B cell (primary cell): Measurements from ENCODE around the gene AP3D1. TPM values are rescaled to one million over a fixed set of nuclear protein-coding genes. Genes with fewer than 3 reads are reported as not detected.

ENCODE experiments used
- ATAC-seq: fragments of 200-7000 bp; cut with Tn5 transposase; one replicate; pipeline ENCODE4 v1.10.0; 2021; ENCODE audit warnings: low read depth, mild to moderate bottlenecking, moderate number of reproducible peaks, moderate library complexity
- CTCF ChIA-PET: fragments of 350-600 bp; sonication (Branson Sonifier 250); formaldehyde crosslinking; loops from one replicate; lab custom pipeline; 2021; ENCODE audit warnings: antibody characterized with exemption, inconsistent platforms; lab: Charles Lee
- POLR2A ChIA-PET: fragments of 350-600 bp; sonication (Branson Sonifier 250); formaldehyde crosslinking; loops from one replicate; lab custom pipeline; 2021; ENCODE audit warnings: antibody characterized with exemption; lab: Charles Lee
- DNase-seq: peaks from one replicate; pipeline ENCODE4 v3.0.0; 2013
- H2AFZ ChIP-seq: 2 replicates; pipeline ENCODE4 v1.6.1; 2012; ENCODE audit warnings: mild to moderate bottlenecking, low read depth, low read length; ENCODE audit not compliant: insufficient read depth, poor library complexity, severe bottlenecking
- H3K27ac ChIP-seq, 2 donors: 1 replicate in 1 of 2; 2 replicates in 1 of 2; pipeline ENCODE4 v1.5.1; 2012 to 2013; ENCODE audit warnings: low read length in 2 of 2, mild to moderate bottlenecking in 2 of 2, moderate library complexity in 1 of 2
- H3K27me3 ChIP-seq, 4 experiments: fragments of 200-600 bp in 1 of 4; sonication (generic) in 1 of 4; replicated peaks in 1 of 4; 1 replicate in 2 of 4; 2 replicates in 2 of 4; pipeline versions ENCODE4 v1.6.1 to v1.7.0; 2013 to 2016; ENCODE audit warnings: low read length in 3 of 4, mild to moderate bottlenecking in 2 of 4, mixed read lengths in 1 of 4, moderate library complexity in 1 of 4; ENCODE audit not compliant: insufficient read depth in 4 of 4, control insufficient read depth in 3 of 4; ENCODE audit errors: control extremely low read depth in 1 of 4
- H3K36me3 ChIP-seq, 2 experiments: replicated peaks in 1 of 2; 1 replicate in 1 of 2; 2 replicates in 1 of 2; pipeline versions ENCODE4 v1.6.1 to v1.7.1; 2013; ENCODE audit warnings: low read length in 1 of 2; ENCODE audit not compliant: insufficient read depth in 2 of 2, control insufficient read depth in 1 of 2; ENCODE audit errors: control extremely low read depth in 1 of 2, extremely low read depth in 1 of 2
- H3K4me1 ChIP-seq, 2 donors: fragments of 200-600 bp in 1 of 2; sonication (generic) in 1 of 2; 1 replicate in 1 of 2; 2 replicates in 1 of 2; pipeline versions ENCODE4 v1.5.1 to v1.6.1; 2013 to 2017; ENCODE audit warnings: low read length in 2 of 2; ENCODE audit not compliant: control insufficient read depth in 2 of 2, insufficient read depth in 2 of 2
- H3K4me2 ChIP-seq: replicated peaks from 2 replicates; pipeline ENCODE3; 2012; ENCODE audit warnings: mild to moderate bottlenecking, low read depth, low read length; ENCODE audit not compliant: poor library complexity, severe bottlenecking
- H3K4me3 ChIP-seq, 5 experiments: fragments of 200-600 bp in 1 of 5; sonication (generic) in 1 of 5; 1 replicate in 3 of 5; 2 replicates in 2 of 5; pipeline versions ENCODE4 v1.5.1 to v1.7.0; 2011 to 2016; ENCODE audit warnings: low read length in 4 of 5, mild to moderate bottlenecking in 4 of 5, low read depth in 2 of 5, control low read depth in 1 of 5, moderate library complexity in 1 of 5; ENCODE audit not compliant: insufficient read depth in 1 of 5; ENCODE audit errors: control extremely low read depth in 1 of 5, extremely low read depth in 1 of 5
- H3K79me2 ChIP-seq: fragments of 200-600 bp; sonication (generic); one replicate; pipeline ENCODE4 v1.6.0; 2016; ENCODE audit warnings: low read length; ENCODE audit not compliant: control insufficient read depth, insufficient read depth
- H3K9ac ChIP-seq: fragments of 200-600 bp; sonication (generic); 2 replicates; pipeline ENCODE4 v1.6.1; 2017; ENCODE audit warnings: mild to moderate bottlenecking, low read length, moderate library complexity
- H3K9me3 ChIP-seq, 3 donors: one replicate each; pipeline versions ENCODE4 v1.6.1 to v1.7.1; 2013; ENCODE audit warnings: low read length in 2 of 3; ENCODE audit not compliant: control insufficient read depth in 2 of 3, insufficient read depth in 1 of 3; ENCODE audit errors: control extremely low read depth in 1 of 3
- H4K20me1 ChIP-seq: 2 replicates; pipeline ENCODE4 v1.6.0; 2012; ENCODE audit warnings: mild to moderate bottlenecking, low read length; ENCODE audit not compliant: insufficient read depth, control insufficient read depth, poor library complexity, severe bottlenecking
- H3K27ac Mint-ChIP-seq: one replicate; pipeline ENCODE4 v1.8.0; 2021; ENCODE audit warnings: mixed read lengths
- H3K27me3 Mint-ChIP-seq: one replicate; pipeline ENCODE4 v1.8.0; 2021; ENCODE audit warnings: mixed read lengths
- H3K4me1 Mint-ChIP-seq: one replicate; pipeline ENCODE4 v1.8.0; 2021; ENCODE audit warnings: mixed read lengths
- H3K4me3 Mint-ChIP-seq: one replicate; pipeline ENCODE4 v1.8.0; 2021; ENCODE audit warnings: mixed read lengths
- H3K9me3 Mint-ChIP-seq: one replicate; pipeline ENCODE4 v1.8.0; 2022; ENCODE audit warnings: mixed read lengths; ENCODE audit not compliant: insufficient read depth
- EZH2 ChIP-seq: IDR thresholded peaks from 2 replicates; pipeline ENCODE4 v1.6.1; 2012; ENCODE audit warnings: borderline replicate concordance, low read depth, mild to moderate bottlenecking, moderate library complexity, low read length; ENCODE audit not compliant: insufficient read depth, poor library complexity, severe bottlenecking
- WGBS: methylation state at CpG from one replicate; pipeline ENCODE4 v1.1.5; 2013; ENCODE audit warnings: missing lambda C conversion rate; ENCODE audit not compliant: insufficient coverage; 5-methylcytosine and 5-hydroxymethylcytosine counted together
- intact Hi-C: fragments of 100-400 bp; cut with micrococcal nuclease; formaldehyde crosslinking; loops from one replicate; pipeline ENCODE4 v1.10.0; 2022
- polyA plus RNA-seq: library from polyadenylated mRNA; depleted of rRNA; stranded (reverse); fragments of >200 nt; gene quantifications from 2 replicates; pipeline ENCODE4 v1.2.3, GENCODE V29; 2012
- total RNA-seq, 2 donors: library from RNA; stranded (reverse); fragments of 120-200 nt in 1 of 2; gene quantifications; 1 replicate in 1 of 2; 2 replicates in 1 of 2; pipeline versions ENCODE4 v1.2.3 to v1.2.4, GENCODE V29; 2013 to 2022
- TF ChIP-seq, protein P1 (sequence below): fragments of 200-600 bp; IDR thresholded peaks from one replicate; pipeline ENCODE4 v1.8.0; 2022; ENCODE audit warnings: antibody characterized with exemption, mild to moderate bottlenecking

Gene AP3D1
- total and polyA plus RNA-seq, 2 donors (not counting 1 experiment from before 2014, with no cell fraction given): 96.4 to 114 TPM

DNA sequence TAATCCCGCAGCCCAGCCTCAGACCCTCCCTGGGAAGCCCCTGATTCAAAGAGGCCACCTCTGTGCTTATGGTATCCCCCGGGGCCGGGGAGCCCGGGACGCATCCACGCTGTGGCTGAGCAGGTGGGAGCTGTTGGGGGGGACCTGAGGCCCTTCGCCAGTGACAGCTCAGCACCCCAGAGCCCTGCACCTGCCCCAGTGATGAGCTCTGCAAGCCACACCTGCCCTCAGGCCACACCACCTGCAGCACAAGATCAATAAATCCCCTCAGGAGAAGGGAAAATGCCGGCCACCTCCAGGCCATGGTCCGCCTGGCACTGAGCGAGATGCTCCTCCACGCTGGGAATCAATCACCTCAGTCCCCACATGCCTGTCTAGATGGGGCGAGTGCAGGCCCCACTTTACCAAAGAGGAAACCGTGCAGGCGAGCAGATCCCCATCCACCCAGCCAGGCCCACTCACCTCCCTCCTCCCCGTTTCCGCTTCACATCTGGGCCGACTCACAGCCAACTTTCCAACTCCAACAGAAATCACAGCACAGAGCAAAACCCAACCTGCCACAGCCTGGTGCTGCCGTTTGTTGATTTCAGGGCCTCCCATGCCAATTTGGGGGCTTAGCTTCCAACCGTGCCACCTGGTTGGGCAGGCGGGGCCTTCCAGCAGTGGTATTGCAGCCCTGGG is 68.1 kb downstream of the AP3D1 start:
- H3K9me3 Mint-ChIP-seq: no peaks in the 10 kb centered on the region
- DNase-seq (peak; percentile 65), ATAC-seq (no peak)
- H3K4me1 Mint-ChIP-seq: peaks cover 81% of the 10 kb centered on the region
- H3K9ac ChIP-seq: peak overlapping the region; percentile 99
- no peaks in the 10 kb centered on the region for H3K27me3 Mint-ChIP-seq
- H3K36me3 ChIP-seq: peaks cover 0 to 41% of the 10 kb centered on the region in 2 experiments
- H3K27ac Mint-ChIP-seq: peak overlapping the region; percentile 99
- peak overlapping the region; percentile 95 for H3K4me2 ChIP-seq
- H3K79me2 ChIP-seq: peaks cover 81% of the 10 kb centered on the region
- H2AFZ ChIP-seq: no peak overlapping the region
- H3K4me1 ChIP-seq: peaks cover 69 to 78% of the 10 kb centered on the region in 2 donors
- POLR2A ChIA-PET: interaction anchor here (0.6 to 10.2 kb wide), 12 partner anchors 8 to 539 kb away, joined by 3 to 123 read pairs (median 4); partner anchors contain the start of genes IZUMO4, MKNK2 and MOB3A
- TF ChIP-seq, protein P1, sequence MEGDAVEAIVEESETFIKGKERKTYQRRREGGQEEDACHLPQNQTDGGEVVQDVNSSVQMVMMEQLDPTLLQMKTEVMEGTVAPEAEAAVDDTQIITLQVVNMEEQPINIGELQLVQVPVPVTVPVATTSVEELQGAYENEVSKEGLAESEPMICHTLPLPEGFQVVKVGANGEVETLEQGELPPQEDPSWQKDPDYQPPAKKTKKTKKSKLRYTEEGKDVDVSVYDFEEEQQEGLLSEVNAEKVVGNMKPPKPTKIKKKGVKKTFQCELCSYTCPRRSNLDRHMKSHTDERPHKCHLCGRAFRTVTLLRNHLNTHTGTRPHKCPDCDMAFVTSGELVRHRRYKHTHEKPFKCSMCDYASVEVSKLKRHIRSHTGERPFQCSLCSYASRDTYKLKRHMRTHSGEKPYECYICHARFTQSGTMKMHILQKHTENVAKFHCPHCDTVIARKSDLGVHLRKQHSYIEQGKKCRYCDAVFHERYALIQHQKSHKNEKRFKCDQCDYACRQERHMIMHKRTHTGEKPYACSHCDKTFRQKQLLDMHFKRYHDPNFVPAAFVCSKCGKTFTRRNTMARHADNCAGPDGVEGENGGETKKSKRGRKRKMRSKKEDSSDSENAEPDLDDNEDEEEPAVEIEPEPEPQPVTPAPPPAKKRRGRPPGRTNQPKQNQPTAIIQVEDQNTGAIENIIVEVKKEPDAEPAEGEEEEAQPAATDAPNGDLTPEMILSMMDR: no peak
- no peak for TF ChIP-seq EZH2
- no peaks in the 10 kb centered on the region for H3K27me3 ChIP-seq
- peaks cover 0 to 8% (median 0%) of the 10 kb centered on the region in 3 donors for H3K9me3 ChIP-seq
- H3K27ac ChIP-seq: peak overlapping the region; percentile 96 to 99
- WGBS: 3% methylated on average over 19 of the region's 20 CpGs
- peaks cover 59% of the 10 kb centered on the region for H4K20me1 ChIP-seq
- H3K4me3 ChIP-seq: peak overlapping the region; percentile 87 to 100 (median 98)
- intact Hi-C loops: loop anchor here (2.0 to 10.0 kb wide), 3 partner anchors 13 to 541 kb away; partner anchors contain the start of genes IZUMO4 and MOB3A
- H3K4me3 Mint-ChIP-seq: peak overlapping the region; percentile 92
- CTCF ChIA-PET: interaction anchor here (0.8 to 6.5 kb wide), 7 partner anchors 9 to 64 kb away, joined by 3 to 54 read pairs (median 5); partner anchors contain the start of gene MOB3A
